GM12891 (cell line): ENCODE results near the gene MC2R.

Source experiments
- POLR2A ChIP-seq: IDR thresholded peaks from 2 replicates; pipeline ENCODE4 v1.6.1; 2011; ENCODE audit warnings: low read depth, low read length, control low read depth
- POLR2AphosphoS5 ChIP-seq: IDR thresholded peaks from 2 replicates; pipeline ENCODE4 v1.6.1; 2011; ENCODE audit warnings: low read depth, low read length, control low read depth
- POU2F2 ChIP-seq: IDR thresholded peaks from 2 replicates; pipeline ENCODE4 v1.6.1; 2011; ENCODE audit warnings: low read depth, mild to moderate bottlenecking, control low read depth, low read length, moderate library complexity
- SPI1 ChIP-seq: IDR thresholded peaks from 2 replicates; pipeline ENCODE4 v1.6.1; 2011; ENCODE audit warnings: low read depth, low read length, control low read depth
- TAF1 ChIP-seq: IDR thresholded peaks from 2 replicates; pipeline ENCODE4 v1.6.1; 2011; ENCODE audit warnings: low read depth, low read length, control low read depth

GRCh38 chr18:13890761-13891361 lies 24.5 kb downstream of the MC2R start:
- TF ChIP-seq POLR2A, result no peak
- TF ChIP-seq POU2F2, result no peak
- no peak for TF ChIP-seq POLR2AphosphoS5
- TF ChIP-seq SPI1, result no peak
- no peak for TF ChIP-seq TAF1
